ENCODE results near the gene SVBP.

- TF ChIP-seq CTCF (conservative IDR thresholded peaks at IDR 0.05; ENCODE audit: low read length), result no peak
- no peak for TF ChIP-seq EZH2phosphoT487 (IDR thresholded peaks at IDR 0.05; ENCODE audit: borderline replicate concordance, low read depth, low read length)
Measured at GRCh38 chr1:42783092-42783491, 34.1 kb downstream of the SVBP start.
